ENCODE results near the gene TMEM186. TPM values are rescaled to one million over a fixed set of nuclear protein-coding genes. Genes with fewer than 3 reads are reported as not detected.

Gene TMEM186
- total and polyA plus RNA-seq, 9 of the 15 experiments (the other 6 are each of a cell fraction or from before 2014, with no cell fraction given): 10.1 to 33.4 (median 16.4) TPM

DNA sequence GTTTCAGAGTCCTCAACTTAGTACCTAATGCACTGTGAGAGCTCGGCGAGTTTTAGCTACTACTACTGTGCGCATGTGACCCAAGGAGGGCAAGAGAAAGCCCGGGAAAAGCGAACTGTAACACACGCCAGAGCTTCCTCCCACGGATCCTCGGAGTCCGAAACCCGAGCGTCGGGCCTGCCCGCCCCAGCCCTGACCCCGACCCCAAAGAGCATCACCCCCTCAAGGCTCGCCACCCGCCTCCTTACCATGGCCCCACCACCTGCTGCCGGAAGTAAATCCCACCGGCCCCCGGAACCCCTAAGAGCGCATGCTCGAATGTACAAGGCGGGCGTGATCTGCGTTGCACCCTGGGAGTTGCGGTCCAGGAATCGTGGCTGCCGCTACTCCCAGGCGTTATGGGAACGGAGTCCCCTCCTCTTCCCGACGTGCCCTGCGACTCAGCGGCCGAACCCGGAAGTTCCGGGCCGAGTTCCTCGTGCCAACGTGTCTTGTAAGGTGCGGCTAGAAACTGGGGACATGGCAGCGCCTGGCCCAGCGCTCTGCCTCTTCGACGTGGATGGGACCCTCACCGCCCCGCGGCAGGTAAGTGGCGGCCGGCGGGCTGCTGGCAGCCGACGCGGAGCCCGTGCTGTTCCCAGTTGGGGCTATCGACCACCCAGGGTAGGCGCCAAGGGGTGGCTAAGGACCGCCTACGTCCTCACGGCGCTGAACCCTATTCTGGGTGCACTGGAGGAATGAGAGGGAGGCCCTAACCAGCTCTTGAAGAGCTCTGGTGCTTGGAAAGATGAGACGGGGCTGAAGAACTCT, at the start of gene TMEM186, which contains the start of gene PMM2 (continued):
- TF ChIP-seq, protein P1, sequence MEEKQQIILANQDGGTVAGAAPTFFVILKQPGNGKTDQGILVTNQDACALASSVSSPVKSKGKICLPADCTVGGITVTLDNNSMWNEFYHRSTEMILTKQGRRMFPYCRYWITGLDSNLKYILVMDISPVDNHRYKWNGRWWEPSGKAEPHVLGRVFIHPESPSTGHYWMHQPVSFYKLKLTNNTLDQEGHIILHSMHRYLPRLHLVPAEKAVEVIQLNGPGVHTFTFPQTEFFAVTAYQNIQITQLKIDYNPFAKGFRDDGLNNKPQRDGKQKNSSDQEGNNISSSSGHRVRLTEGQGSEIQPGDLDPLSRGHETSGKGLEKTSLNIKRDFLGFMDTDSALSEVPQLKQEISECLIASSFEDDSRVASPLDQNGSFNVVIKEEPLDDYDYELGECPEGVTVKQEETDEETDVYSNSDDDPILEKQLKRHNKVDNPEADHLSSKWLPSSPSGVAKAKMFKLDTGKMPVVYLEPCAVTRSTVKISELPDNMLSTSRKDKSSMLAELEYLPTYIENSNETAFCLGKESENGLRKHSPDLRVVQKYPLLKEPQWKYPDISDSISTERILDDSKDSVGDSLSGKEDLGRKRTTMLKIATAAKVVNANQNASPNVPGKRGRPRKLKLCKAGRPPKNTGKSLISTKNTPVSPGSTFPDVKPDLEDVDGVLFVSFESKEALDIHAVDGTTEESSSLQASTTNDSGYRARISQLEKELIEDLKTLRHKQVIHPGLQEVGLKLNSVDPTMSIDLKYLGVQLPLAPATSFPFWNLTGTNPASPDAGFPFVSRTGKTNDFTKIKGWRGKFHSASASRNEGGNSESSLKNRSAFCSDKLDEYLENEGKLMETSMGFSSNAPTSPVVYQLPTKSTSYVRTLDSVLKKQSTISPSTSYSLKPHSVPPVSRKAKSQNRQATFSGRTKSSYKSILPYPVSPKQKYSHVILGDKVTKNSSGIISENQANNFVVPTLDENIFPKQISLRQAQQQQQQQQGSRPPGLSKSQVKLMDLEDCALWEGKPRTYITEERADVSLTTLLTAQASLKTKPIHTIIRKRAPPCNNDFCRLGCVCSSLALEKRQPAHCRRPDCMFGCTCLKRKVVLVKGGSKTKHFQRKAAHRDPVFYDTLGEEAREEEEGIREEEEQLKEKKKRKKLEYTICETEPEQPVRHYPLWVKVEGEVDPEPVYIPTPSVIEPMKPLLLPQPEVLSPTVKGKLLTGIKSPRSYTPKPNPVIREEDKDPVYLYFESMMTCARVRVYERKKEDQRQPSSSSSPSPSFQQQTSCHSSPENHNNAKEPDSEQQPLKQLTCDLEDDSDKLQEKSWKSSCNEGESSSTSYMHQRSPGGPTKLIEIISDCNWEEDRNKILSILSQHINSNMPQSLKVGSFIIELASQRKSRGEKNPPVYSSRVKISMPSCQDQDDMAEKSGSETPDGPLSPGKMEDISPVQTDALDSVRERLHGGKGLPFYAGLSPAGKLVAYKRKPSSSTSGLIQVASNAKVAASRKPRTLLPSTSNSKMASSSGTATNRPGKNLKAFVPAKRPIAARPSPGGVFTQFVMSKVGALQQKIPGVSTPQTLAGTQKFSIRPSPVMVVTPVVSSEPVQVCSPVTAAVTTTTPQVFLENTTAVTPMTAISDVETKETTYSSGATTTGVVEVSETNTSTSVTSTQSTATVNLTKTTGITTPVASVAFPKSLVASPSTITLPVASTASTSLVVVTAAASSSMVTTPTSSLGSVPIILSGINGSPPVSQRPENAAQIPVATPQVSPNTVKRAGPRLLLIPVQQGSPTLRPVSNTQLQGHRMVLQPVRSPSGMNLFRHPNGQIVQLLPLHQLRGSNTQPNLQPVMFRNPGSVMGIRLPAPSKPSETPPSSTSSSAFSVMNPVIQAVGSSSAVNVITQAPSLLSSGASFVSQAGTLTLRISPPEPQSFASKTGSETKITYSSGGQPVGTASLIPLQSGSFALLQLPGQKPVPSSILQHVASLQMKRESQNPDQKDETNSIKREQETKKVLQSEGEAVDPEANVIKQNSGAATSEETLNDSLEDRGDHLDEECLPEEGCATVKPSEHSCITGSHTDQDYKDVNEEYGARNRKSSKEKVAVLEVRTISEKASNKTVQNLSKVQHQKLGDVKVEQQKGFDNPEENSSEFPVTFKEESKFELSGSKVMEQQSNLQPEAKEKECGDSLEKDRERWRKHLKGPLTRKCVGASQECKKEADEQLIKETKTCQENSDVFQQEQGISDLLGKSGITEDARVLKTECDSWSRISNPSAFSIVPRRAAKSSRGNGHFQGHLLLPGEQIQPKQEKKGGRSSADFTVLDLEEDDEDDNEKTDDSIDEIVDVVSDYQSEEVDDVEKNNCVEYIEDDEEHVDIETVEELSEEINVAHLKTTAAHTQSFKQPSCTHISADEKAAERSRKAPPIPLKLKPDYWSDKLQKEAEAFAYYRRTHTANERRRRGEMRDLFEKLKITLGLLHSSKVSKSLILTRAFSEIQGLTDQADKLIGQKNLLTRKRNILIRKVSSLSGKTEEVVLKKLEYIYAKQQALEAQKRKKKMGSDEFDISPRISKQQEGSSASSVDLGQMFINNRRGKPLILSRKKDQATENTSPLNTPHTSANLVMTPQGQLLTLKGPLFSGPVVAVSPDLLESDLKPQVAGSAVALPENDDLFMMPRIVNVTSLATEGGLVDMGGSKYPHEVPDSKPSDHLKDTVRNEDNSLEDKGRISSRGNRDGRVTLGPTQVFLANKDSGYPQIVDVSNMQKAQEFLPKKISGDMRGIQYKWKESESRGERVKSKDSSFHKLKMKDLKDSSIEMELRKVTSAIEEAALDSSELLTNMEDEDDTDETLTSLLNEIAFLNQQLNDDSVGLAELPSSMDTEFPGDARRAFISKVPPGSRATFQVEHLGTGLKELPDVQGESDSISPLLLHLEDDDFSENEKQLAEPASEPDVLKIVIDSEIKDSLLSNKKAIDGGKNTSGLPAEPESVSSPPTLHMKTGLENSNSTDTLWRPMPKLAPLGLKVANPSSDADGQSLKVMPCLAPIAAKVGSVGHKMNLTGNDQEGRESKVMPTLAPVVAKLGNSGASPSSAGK (IDR thresholded peaks at IDR 0.05): peak; percentile 97
- TF ChIP-seq MEF2D (tag; conservative IDR thresholded peaks at IDR 0.05; ENCODE audit: low read depth): no peak
- TF ChIP-seq TAF1 (IDR thresholded peaks at IDR 0.05; ENCODE audit: control insufficient read depth, extremely low read depth, insufficient read depth, low read length, severe bottlenecking): peak; percentile 54
- no peak for TF ChIP-seq ZNF79 (CRISPR knock-in tag; IDR thresholded peaks at IDR 0.05; ENCODE audit: low read depth)
- TF ChIP-seq HDGF (IDR thresholded peaks at IDR 0.05): no peak
- no peak for TF ChIP-seq ZC3H4 (CRISPR knock-in tag; IDR thresholded peaks at IDR 0.05; ENCODE audit: borderline replicate concordance)
- peak in 1 of 2 experiments; percentile 47; a peak in 1 of 3 replicates for TF ChIP-seq CBX3 (IDR thresholded peaks at IDR 0.05; ENCODE audit: borderline replicate concordance in 1 of 2, low read length in 2 of 2)
- TF ChIP-seq, protein P2, sequence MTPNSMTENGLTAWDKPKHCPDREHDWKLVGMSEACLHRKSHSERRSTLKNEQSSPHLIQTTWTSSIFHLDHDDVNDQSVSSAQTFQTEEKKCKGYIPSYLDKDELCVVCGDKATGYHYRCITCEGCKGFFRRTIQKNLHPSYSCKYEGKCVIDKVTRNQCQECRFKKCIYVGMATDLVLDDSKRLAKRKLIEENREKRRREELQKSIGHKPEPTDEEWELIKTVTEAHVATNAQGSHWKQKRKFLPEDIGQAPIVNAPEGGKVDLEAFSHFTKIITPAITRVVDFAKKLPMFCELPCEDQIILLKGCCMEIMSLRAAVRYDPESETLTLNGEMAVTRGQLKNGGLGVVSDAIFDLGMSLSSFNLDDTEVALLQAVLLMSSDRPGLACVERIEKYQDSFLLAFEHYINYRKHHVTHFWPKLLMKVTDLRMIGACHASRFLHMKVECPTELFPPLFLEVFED (CRISPR knock-in tag; conservative IDR thresholded peaks at IDR 0.05): no peak
- TF ChIP-seq BHLHE40 (IDR thresholded peaks at IDR 0.05; ENCODE audit: low read length): peak; percentile 35
- TF ChIP-seq NCOA4 (IDR thresholded peaks at IDR 0.05; ENCODE audit: partially characterized antibody): no peak
- TF ChIP-seq, protein P3, sequence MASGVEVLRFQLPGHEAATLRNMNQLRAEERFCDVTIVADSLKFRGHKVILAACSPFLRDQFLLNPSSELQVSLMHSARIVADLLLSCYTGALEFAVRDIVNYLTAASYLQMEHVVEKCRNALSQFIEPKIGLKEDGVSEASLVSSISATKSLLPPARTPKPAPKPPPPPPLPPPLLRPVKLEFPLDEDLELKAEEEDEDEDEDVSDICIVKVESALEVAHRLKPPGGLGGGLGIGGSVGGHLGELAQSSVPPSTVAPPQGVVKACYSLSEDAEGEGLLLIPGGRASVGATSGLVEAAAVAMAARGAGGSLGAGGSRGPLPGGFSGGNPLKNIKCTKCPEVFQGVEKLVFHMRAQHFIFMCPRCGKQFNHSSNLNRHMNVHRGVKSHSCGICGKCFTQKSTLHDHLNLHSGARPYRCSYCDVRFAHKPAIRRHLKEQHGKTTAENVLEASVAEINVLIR (CRISPR knock-in tag; IDR thresholded peaks at IDR 0.05): no peak

Data from K562 (cell line).